Chondrocyte (in vitro differentiated cells): ENCODE data around the gene IMMP2L. TPM values are rescaled to one million over a fixed set of nuclear protein-coding genes. Genes with fewer than 3 reads are reported as not detected.
A peak's percentile ranks its signal among the peaks of the same experiment; 100 is the strongest.

Source experiments
- DNase-seq: peaks from one replicate; pipeline ENCODE4 v3.0.0; 2021; ENCODE audit warnings: mixed read lengths, low spot score
- H3K27ac Mint-ChIP-seq: one replicate; pipeline ENCODE4 v1.8.0; 2021; ENCODE audit warnings: mild to moderate bottlenecking, moderate library complexity, mixed read lengths; ENCODE audit not compliant: unreplicated experiment
- H3K27me3 Mint-ChIP-seq: 2 replicates; pipeline ENCODE4 v1.8.0; 2021; ENCODE audit warnings: low read depth, mixed read lengths
- H3K36me3 Mint-ChIP-seq: 2 replicates; pipeline ENCODE4 v1.8.0; 2021; ENCODE audit warnings: low read depth, mixed read lengths
- H3K4me1 Mint-ChIP-seq: 2 replicates; pipeline ENCODE4 v1.8.0; 2021; ENCODE audit warnings: low read depth, mild to moderate bottlenecking, mixed read lengths
- H3K4me3 Mint-ChIP-seq: one replicate; pipeline ENCODE4 v1.8.0; 2021; ENCODE audit warnings: mild to moderate bottlenecking, moderate library complexity, mixed read lengths; ENCODE audit not compliant: unreplicated experiment
- H3K9me3 Mint-ChIP-seq: 2 replicates; pipeline ENCODE4 v1.8.0; 2021; ENCODE audit warnings: low read depth, mixed read lengths
- total RNA-seq: library from RNA; stranded (reverse); gene quantifications from 3 replicates; pipeline ENCODE4 v1.2.1, GENCODE V29; 2021
- TF ChIP-seq, protein P1 (sequence below): fragments of 200-600 bp; sonication (generic); IDR thresholded peaks from 2 replicates; pipeline ENCODE4 v1.5.0; 2021; ENCODE audit warnings: antibody characterized with exemption, mild to moderate bottlenecking, moderate library complexity

The IMMP2L gene
- total RNA-seq, 1 donor from 2014 or later, result 6.1 TPM

DNA sequence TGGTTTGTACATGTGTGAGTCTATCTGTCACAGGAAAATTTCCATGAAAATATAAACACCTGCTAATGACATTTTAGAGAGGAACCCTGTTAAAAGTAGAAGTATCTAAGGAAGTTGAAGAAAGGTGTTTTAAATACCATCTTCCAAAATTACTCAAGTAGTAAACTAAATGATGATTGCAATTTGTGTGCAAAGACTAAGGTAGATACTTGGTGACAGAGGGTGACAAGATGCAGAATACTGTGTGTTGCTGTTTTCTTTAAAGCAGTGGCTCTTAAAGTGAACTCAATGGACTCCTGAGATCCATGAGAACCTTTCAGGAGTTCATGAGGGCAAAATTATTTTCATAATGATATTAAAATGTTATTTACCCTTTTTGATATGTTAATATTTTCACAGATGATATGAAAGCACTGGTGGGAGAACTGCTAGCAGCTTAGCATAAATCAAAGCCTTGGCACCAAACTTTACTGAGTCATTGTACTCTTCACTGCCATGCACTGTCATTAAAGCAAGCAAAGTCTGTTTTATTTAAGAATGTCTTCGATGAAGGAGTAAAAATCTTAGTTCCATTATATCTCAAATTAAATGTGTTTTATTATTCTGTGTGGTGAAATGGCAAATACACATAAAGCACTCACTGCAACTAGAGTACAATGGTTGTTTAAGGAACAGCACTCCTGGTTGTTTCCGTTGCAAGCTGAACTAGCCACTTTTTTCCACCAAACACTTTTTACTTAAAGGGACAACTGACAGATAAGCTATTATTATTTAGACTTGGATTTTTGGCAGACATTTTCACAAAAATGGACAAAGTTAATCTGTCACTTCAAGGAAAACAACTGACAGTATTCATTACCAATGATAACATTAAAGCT lies 337.7 kb downstream of the IMMP2L start:
- Mint-ChIP-seq H3K4me3 (no peak overlapping the region), H3K27ac (no peak overlapping the region), H3K4me1 (peaks cover 6% of the 10 kb centered on the region), H3K36me3 (no peaks in the 10 kb centered on the region), H3K9me3 (no peaks in the 10 kb centered on the region), H3K27me3 (no peaks in the 10 kb centered on the region)
- DNase-seq, result no peak
- TF ChIP-seq, protein P1, sequence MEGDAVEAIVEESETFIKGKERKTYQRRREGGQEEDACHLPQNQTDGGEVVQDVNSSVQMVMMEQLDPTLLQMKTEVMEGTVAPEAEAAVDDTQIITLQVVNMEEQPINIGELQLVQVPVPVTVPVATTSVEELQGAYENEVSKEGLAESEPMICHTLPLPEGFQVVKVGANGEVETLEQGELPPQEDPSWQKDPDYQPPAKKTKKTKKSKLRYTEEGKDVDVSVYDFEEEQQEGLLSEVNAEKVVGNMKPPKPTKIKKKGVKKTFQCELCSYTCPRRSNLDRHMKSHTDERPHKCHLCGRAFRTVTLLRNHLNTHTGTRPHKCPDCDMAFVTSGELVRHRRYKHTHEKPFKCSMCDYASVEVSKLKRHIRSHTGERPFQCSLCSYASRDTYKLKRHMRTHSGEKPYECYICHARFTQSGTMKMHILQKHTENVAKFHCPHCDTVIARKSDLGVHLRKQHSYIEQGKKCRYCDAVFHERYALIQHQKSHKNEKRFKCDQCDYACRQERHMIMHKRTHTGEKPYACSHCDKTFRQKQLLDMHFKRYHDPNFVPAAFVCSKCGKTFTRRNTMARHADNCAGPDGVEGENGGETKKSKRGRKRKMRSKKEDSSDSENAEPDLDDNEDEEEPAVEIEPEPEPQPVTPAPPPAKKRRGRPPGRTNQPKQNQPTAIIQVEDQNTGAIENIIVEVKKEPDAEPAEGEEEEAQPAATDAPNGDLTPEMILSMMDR, result no peak

DNA sequence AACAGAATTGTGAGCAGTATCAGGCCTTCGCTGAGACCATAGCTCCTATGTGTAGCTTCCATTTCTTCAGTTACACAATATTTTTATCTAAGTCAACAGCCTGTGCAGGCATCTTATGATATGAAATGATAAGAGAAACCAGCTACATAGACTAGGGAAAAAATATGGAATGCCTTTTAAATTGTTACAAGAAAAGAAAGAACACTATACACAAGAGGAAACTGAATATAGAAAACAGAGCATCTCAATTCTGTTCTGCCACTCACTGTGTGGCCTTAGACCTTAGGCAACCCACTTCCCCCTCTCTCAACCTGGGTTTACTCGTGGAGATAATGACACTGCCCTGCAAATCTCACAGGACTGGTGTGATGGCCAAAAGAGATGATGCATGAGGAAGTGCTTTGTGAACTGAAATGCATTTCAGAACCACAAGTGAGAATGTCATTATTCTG lies 338.5 kb downstream of the IMMP2L start:
- Mint-ChIP-seq H3K27ac (no peak overlapping the region), H3K27me3 (no peaks in the 10 kb centered on the region), H3K36me3 (no peaks in the 10 kb centered on the region), H3K9me3 (no peaks in the 10 kb centered on the region), H3K4me1 (peaks cover 6% of the 10 kb centered on the region), H3K4me3 (no peak overlapping the region)
- TF ChIP-seq, protein P1, result no peak
- no peak for DNase-seq

DNA sequence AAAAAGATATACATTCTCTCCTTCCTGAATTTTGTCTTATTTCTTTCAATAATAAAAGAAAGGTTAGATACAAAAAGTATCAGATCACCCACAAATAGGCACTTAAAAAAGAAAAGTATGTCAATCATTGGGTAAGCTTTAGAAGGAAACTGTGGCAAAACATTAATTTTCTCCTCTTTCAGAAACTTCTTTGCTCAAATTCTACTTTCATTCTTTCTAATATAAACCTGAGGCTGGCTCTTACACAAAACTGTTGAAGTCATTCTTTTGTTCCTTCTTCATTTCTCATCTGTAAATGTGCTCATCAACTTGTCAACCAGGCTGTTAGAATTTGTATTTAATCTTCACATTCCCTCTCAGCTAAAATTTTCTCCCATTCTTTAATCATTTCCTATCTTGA lies 346.7 kb downstream of the IMMP2L start:
- Mint-ChIP-seq H3K4me3 (no peak overlapping the region), H3K27ac (no peak overlapping the region), H3K9me3 (no peaks in the 10 kb centered on the region), H3K27me3 (no peaks in the 10 kb centered on the region), H3K36me3 (no peaks in the 10 kb centered on the region), H3K4me1 (peaks cover 10% of the 10 kb centered on the region)
- no peak for DNase-seq
- TF ChIP-seq, protein P1, result no peak

DNA sequence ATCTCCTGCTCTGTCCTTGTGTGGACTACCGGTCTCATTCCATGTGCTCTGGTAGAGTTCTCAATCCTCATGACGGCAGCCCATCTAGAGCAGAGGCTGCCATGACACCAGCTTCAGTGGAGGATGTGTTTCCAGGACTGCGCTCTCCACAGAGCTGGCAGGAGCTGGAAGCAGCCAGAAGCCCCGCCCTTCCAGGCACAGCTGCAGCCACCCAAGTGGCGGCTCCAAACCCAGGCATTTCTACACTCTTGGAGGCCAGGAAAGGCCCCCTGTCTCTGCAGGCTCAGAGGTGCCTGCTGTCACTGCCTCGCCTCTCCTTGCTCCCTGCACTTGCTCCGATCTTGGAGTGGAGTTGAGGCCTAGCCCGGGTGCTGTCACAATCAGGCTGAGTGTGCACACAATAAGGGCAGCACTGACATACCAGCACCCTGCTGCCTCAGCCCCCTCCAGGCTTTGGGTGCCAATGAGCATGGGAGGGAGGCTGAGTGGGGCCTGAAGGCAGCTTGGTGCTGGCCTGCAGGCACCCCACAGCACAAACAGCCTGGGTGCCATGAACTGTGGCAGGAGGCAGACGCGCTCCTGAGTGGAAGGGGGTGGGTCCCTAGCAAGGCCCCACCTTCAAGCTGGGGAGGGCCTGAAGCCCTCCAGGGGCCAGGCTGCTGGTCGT lies 349.3 kb downstream of the IMMP2L start:
- no peaks in the 10 kb centered on the region for H3K27me3 Mint-ChIP-seq
- no peak overlapping the region for H3K27ac Mint-ChIP-seq
- peaks cover 10% of the 10 kb centered on the region for H3K4me1 Mint-ChIP-seq
- TF ChIP-seq, protein P1, result no peak
- peak; percentile 47 for DNase-seq
- no peaks in the 10 kb centered on the region for H3K9me3 Mint-ChIP-seq
- no peaks in the 10 kb centered on the region for H3K36me3 Mint-ChIP-seq
- H3K4me3 Mint-ChIP-seq, result no peak overlapping the region

DNA sequence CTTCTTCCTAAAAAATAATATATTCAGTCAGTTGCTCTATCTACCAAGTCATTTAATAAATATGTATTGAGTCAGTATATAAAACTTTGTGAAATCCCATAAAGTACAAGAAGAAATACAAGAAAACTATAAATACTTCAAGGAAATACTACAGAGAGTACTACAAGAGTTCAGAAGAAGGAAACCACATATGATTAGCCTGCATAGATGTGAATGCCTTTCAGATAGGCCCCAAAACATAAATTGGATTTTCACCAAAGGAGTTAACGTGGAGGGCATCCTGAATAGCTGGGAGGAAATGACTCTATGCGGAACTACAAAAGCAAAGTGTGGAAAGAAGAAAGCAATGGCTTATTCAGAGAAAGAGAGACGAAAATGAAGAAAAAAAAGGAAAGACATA lies 351.3 kb downstream of the IMMP2L start:
- Mint-ChIP-seq H3K4me3 (no peak overlapping the region), H3K9me3 (no peaks in the 10 kb centered on the region), H3K36me3 (no peaks in the 10 kb centered on the region), H3K4me1 (peaks cover 10% of the 10 kb centered on the region), H3K27me3 (no peaks in the 10 kb centered on the region), H3K27ac (no peak overlapping the region)
- TF ChIP-seq, protein P1, result no peak
- DNase-seq, result no peak
